GM21717 (cell line): ENCODE measurements around the gene TUBA3E.
"Not testable (repeated sequence)": the region's sequence is repeated elsewhere in the genome, so short reads cannot be mapped to it uniquely, and the experiment has no call there.

Experiments used
- ATAC-seq: cut with Tn5 transposase; IDR thresholded peaks from one replicate; pipeline ENCODE4 v1.9.1; 2021; ENCODE audit warnings: mild to moderate bottlenecking, moderate library complexity; ENCODE audit not compliant: unreplicated experiment

The TUBA3E gene

DNA sequence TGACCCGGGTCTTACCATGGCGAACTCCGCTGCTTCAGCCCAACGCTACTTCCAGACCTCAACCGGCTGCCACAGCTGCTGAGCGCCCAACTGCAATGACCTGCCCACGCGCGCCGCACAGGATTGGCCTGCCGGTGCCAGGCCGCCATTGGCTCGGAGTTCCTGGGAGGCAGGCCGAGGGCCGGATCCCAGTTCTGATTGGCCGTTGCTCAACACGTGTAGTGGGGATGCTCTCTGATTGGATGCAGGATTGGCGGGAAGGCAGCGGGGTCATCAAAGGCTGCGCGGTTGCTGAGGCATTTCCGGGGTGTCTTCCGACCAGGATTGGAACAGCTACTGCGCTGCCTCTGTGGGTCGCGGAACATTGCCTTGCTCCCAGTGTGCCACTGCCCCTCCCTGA, at the start of gene TUBA3E:
Gene TUBA3E (minus strand): TSS at position 97 of the 400 bp plus-strand sequence. CDS start 79 bp downstream, at position 18.
- no peak for ATAC-seq

DNA sequence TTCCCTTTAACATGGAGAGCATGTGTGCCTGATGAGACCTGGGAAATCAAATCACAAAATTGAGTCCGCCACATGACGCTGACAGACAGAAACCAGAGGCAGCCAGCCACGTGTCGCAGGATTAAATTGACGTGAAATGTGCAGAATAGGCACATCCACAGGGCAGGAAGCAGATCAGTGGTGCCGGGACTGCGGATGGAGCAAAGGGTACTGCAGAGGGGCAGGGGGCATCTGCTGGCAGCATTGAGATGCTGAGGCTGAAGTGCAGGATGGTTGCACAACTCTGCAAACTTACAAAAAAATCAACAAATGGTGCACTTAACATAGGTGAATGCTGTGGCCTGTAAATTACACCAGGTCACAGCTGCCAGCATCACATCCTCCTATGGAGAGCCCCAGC, 48.2 kb upstream of the TUBA3E start:
- ATAC-seq = no peak

- ATAC-seq = no peak
These were observed 47.7 kb upstream of the TUBA3E start for GRCh38 chr2:130245976-130246375.

DNA sequence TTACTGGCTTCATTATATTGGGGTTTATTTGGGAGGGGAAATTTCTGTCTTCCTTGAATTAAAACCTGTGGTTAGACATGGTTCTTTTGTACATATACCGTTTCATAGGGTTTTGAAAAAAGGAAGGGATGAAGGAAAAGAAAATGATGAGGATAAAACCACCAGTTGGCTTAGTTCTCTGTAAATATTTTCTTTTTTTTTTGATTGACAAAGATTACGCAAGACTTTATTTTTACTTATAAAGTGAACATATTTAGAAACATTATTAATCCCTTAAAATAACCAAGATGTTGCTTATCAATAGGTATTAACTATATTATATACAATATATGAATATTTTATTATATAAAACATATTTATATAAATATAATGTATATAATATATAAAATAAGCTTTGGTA, 45.1 kb upstream of the TUBA3E start:
- no peak for ATAC-seq

- no peak for ATAC-seq
These were observed 42.9 kb upstream of the TUBA3E start for GRCh38 chr2:130241041-130241707.

GRCh38 chr2:130239581-130239980, 41.3 kb upstream of the TUBA3E start:
- ATAC-seq = not testable (repeated sequence)

DNA sequence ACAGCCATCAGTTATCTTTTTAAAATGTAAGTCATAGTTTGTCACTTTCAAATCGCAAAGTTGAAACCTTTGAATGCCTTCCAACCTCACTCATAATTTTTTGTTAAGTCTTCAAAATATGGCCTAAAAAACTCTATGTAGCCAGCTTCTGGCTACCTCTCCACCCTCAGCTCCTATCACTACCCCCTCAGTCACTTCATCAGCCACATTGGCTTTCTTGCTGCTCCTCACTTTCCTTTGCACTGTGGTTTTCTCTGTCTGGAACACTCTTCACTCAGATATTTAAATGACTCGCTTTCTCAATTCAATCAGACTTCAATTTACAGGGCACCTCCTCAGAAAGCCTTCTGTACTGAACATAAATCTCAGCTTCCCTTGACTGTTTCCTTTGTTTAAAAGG, 34.8 kb upstream of the TUBA3E start:
- ATAC-seq = not testable (repeated sequence)

DNA sequence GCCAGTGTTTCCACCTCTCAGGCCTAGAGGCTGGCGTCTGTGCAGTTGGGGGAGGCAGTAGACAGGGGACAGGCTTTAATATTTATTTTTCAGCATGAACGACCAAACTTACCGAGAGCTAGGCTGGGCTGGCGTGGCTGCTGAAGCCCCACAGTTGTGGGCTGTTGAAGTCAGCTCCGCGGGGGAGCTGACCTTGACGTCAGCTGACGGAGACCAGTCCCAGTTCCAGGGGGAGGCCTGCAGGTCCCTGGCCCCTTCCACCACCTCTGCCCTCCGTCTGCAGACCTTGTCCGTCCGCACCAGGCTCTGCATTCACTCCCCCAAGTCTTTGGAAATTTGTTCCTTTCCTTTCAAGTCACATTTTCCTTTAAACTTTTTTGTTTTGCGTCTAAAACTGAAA, 33.4 kb upstream of the TUBA3E start:
- no peak for ATAC-seq

DNA sequence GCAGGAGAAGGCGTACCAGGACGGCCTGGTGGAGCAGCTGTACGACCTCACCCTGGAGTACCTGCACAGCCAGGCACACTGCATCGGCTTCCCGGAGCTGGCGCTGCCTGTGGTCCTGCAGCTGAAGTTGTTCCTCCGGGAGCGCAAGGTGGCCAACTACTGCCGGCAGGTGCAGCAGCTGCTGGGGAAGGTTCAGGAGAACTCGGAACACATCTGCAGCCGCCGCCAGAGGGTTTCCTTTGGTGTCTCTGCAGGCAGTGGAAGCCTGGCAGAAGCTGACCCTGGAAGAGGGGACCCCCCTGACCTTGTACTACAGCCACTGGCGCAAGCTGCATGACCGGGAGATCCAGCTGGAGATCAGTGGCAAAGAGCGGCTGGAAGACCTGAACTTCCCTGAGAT, 32.7 kb upstream of the TUBA3E start:
- not testable (repeated sequence) for ATAC-seq

GRCh38 chr2:130230376-130230775, 32.1 kb upstream of the TUBA3E start:
- not testable (repeated sequence) for ATAC-seq

DNA sequence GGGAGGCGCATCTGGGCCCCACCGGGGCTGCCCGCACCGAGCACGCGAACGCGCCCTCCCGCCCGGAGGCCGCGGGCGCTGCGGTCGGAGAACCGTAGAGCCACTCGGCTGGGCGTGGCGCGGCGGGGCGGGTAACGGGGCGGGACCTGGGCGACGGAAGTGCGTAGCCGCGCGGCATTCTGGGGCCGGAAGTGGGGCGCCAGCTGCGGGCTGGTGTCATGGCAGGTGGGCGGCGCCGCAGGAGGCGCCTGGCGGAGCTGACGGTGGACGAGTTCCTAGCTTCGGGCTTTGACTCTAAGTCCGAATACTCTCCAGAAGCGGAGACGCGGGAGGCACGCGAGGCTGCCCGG, 30.9 kb upstream of the TUBA3E start:
- ATAC-seq = not testable (repeated sequence)

DNA sequence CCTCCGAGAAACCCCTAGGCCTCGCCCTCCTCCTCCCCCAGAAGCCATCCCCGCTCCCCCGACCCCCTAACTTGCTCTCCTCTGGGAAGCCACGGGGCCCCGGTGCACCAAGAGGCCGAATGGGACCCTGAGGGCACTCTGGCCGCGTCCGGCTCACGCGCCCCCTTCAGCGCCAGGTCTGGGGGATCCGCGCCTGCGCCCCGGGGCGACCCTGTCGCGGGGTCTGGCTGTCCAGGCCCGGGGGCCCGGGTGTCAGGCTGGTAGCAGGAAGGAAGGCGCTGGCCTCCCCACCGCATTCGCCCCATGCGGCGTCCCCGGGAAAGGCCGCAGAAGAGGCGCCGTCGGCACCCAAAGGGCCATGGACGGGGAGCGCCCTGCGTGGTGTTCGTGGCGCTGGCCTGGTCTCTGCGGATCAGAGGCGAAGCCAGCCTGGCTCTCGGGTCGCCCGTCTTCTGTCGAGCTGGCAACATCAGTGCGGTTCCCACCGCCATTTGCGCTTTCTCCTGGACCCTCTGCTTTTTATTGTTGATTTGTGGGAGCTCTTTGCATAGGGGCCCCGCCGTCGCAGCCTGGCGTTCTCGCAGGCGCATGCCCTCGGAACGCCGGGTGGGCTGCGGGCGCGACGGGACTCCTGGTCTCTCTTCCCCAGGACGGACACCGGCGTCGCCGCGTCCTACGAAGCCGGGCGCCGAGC, 30.4 kb upstream of the TUBA3E start:
- not testable (repeated sequence) for ATAC-seq

DNA sequence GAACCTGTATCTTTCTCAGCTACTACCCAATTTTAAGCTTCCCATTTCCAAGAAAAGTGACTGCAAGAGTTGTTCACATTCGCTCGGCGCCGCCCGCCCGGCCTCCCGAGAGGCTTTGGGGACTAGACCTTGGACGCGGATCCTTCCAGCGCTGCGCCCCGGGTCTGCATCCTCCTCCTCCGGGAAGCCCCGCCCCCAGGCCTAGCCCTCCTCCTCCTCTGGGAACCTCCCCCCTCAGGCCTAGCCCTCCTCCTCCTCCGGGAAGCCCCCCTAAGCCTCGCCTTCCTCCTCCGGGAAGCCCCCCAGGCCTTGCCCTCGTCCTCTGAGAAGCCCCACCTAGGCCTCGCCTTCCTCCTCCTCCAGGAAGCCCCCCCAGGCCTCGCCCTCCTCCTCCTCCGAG, 29.8 kb upstream of the TUBA3E start:
- ATAC-seq = not testable (repeated sequence)

- ATAC-seq = peak; percentile 100
These were observed 24.3 kb upstream of the TUBA3E start for GRCh38 chr2:130222523-130222922.

DNA sequence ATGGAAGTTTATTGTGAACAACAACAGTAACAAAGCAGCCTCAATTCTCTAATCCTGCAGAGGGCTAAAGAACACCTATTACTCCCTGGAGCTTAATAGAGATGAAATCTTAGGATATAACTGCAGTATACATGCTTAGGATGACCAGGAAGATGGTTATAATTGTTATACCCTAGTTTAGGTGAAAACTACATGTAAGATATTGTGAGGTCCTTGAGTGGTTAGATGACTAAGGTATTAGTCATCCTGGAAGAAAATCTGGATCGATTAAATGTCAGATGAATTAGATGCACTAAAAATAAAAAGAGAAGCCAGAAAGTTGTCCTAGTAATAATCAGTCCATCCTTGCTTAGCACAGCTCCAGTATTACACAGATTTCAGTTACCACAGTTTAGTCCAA, 22.3 kb upstream of the TUBA3E start:
- ATAC-seq = not testable (repeated sequence)

DNA sequence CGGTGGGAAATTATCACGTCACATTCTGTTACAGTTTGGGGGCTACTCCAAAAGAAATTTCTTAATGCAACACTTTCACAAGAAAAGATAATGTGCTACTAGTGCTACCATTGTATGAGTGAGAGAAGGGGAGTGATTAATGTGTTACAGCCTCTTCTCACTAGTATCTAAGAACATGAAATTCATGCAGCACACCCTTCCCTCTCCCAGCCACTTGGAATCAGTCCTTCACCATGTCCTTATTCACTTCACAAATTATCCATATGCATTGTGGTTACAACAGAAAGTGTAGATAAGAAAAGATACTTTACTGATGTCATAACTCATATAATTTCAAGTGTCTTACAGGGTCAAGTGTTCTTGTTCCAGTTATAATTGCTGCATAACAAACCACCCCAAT, 20.9 kb upstream of the TUBA3E start:
- ATAC-seq = not testable (repeated sequence)

DNA sequence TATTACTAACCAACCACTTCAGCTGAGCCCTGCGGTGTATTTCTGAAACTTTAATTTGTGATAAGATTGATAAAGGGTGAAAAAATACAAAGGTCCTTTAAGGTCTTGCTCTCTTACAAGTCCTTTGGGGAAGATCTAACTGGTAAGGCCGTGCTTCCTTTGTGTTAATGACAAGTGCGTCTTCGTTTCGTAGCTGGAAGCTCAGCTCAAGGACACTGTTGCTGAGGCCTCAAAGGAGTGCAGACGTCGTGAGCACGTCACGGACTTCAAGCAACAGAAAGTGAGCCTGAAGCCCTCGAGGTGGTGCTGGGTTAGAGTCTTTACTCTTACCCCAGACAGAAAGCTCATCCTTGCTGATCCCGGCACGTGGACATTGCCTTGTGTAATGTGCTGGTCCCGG, 8.8 kb upstream of the TUBA3E start:
- not testable (repeated sequence) for ATAC-seq

DNA sequence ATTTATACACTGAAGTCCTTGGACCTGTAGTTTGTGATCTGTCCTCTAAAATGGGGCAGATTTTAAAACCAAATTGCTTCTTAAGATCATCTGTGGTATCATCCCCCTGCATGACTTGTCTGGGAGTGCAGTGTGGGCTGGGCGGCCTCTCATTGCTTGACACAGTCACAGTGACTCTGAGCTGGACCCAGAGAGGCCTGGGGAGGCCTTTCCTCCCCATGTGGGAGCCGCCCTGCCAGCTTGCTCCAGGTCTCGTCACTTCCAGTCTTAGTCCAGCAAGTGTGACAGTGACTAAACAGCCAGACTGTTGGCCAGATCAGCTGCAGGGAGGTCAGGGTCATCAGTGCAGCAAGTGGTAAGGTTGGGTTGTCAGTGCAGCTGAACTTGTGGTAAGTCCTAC, 4.9 kb upstream of the TUBA3E start:
- not testable (repeated sequence) for ATAC-seq

GRCh38 chr2:130202518-130202917, 4.3 kb upstream of the TUBA3E start:
- ATAC-seq = not testable (repeated sequence)

DNA sequence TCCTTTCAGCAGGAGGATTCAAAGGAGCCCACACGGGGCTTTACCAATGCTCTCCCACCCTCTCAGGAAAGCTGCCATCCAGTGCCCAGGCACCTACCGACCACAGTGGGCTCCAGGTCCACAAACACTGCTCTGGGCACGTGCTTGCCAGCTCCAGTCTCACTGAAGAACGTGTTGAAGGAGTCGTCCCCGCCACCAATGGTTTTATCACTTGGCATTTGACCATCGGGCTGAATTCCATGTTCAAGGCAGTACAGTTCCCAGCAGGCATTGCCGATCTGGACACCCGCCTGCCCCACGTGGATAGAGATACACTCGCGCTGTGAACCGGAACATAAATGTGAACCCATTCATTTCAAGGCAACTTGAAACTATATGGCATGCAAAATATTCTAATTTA, 2.2 kb downstream of the TUBA3E start:
- ATAC-seq = not testable (repeated sequence)

GRCh38 chr2:130195089-130195635, 3.1 kb downstream of the TUBA3E start:
- ATAC-seq = not testable (repeated sequence)

DNA sequence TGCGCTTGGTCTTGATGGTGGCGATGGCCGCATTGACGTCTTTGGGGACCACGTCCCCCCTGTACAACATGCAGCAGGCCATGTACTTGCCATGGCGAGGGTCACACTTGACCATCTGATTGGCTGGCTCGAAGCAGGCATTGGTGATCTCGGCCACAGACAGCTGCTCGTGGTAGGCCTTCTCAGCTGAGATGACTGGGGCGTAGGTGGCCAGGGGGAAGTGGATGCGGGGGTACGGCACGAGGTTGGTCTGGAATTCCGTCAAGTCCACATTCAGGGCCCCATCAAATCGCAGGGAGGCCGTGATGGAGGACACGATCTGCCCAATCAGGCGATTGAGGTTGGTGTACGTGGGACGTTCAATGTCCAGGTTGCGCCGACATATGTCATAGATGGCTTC, 4.4 kb downstream of the TUBA3E start:
- ATAC-seq = not testable (repeated sequence)
